Neural progenitor cell (in vitro differentiated cells): Measurements from ENCODE around the gene MICAL2.

Experiments used
- CTCF ChIP-seq: fragments of 200-600 bp; sonication (generic); IDR thresholded peaks from 2 replicates; pipeline ENCODE4 v1.5.1; 2017; ENCODE audit warnings: antibody characterized with exemption, mild to moderate bottlenecking
- EZH2 ChIP-seq: fragments of 200-600 bp; sonication (generic); IDR thresholded peaks from 2 replicates; pipeline ENCODE4 v1.6.1; 2017; ENCODE audit warnings: antibody characterized with exemption, mild to moderate bottlenecking, moderate library complexity

GRCh38 chr11:12206529-12206928, 96.1 kb downstream of the MICAL2 start:
- no peak for TF ChIP-seq EZH2
- no peak for TF ChIP-seq CTCF
